Endothelial cell of umbilical vein (primary cell): Measurements from ENCODE around the gene OSBPL9. TPM values are rescaled to one million over a fixed set of nuclear protein-coding genes. Genes with fewer than 3 reads are reported as not detected.

Experiments used
- BruUV-seq: library from RNA; stranded (reverse); fragments of 400-500 nt; replicated peaks from 2 replicates; lab custom pipeline; 2021; lab: Mats Ljungman, UMichigan
- CTCF ChIA-PET: fragments of 300-600, 350-600 bp; sonication (Branson Sonifier 250); formaldehyde crosslinking; loops from one replicate; lab custom pipeline; 2021; ENCODE audit warnings: antibody characterized with exemption, inconsistent platforms; lab: Charles Lee
- POLR2A ChIA-PET: fragments of 300-600, 350-600 bp; sonication (Branson Sonifier 250); formaldehyde crosslinking; loops from one replicate; lab custom pipeline; 2021; ENCODE audit warnings: antibody characterized with exemption, inconsistent platforms; lab: Charles Lee
- DNase-seq: peaks from one replicate; pipeline ENCODE4 v3.0.0-alpha.2; 2011; ENCODE audit warnings: low read depth, low spot score
- FAIRE-seq: peaks from 2 replicates; lab custom pipeline; 2011; peaks lifted over from hg19 to GRCh38; lab: Jason Lieb, UNC
- H2AFZ ChIP-seq: 2 replicates; pipeline ENCODE4 v1.6.0; 2012; ENCODE audit warnings: low read depth, low read length, control low read depth, inconsistent platforms
- H3K27ac ChIP-seq: 2 replicates; pipeline ENCODE4 v1.5.1; 2011; ENCODE audit warnings: low read depth, mild to moderate bottlenecking, control low read depth, low read length, moderate library complexity; ENCODE audit not compliant: insufficient read depth
- H3K27me3 ChIP-seq, 2 experiments: 2 replicates each; pipeline versions ENCODE4 v1.6.0 to v1.6.1; 2011; ENCODE audit warnings: low read length in 2 of 2, mixed read lengths in 1 of 2; ENCODE audit not compliant: control insufficient read depth in 2 of 2, insufficient read depth in 2 of 2
- H3K36me3 ChIP-seq, 2 experiments: 2 replicates in 1 of 2; 3 replicates in 1 of 2; pipeline ENCODE4 v1.5.1; 2011; ENCODE audit warnings: low read length in 2 of 2, mild to moderate bottlenecking in 1 of 2, moderate library complexity in 1 of 2; ENCODE audit not compliant: control insufficient read depth in 2 of 2, insufficient read depth in 2 of 2; ENCODE audit errors: extremely low read depth in 1 of 2
- H3K4me1 ChIP-seq: 3 replicates; pipeline ENCODE4 v1.5.1; 2011; ENCODE audit warnings: mild to moderate bottlenecking, low read length; ENCODE audit not compliant: control insufficient read depth, insufficient read depth; ENCODE audit errors: extremely low read depth
- H3K4me2 ChIP-seq: 2 replicates; pipeline ENCODE4 v1.6.1; 2011; ENCODE audit warnings: low read length, control low read depth, mixed read lengths; ENCODE audit not compliant: insufficient read depth
- H3K4me3 ChIP-seq, 3 experiments: fragments of 200-600 bp in 1 of 3; sonication (generic), shearing (Covaris generic) in 1 of 3; replicated peaks in 1 of 3; 2 replicates each; pipeline ENCODE4 v1.5.1; 2011 to 2016; ENCODE audit warnings: control low read depth in 3 of 3, low read length in 3 of 3, mild to moderate bottlenecking in 2 of 3, inconsistent platforms in 1 of 3, low read depth in 1 of 3, moderate library complexity in 1 of 3; ENCODE audit not compliant: insufficient read depth in 1 of 3
- H3K79me2 ChIP-seq: 2 replicates; pipeline ENCODE4 v1.6.0; 2012; ENCODE audit warnings: low read length, inconsistent platforms; ENCODE audit not compliant: control insufficient read depth, insufficient read depth
- H3K9ac ChIP-seq: replicated peaks from 2 replicates; pipeline ENCODE3; 2011; ENCODE audit warnings: low read length, control low read depth; ENCODE audit not compliant: insufficient read depth; ENCODE audit errors: extremely low read depth
- H3K9me1 ChIP-seq: replicated peaks from 3 replicates; pipeline ENCODE4 v1.6.0; 2011; ENCODE audit warnings: mild to moderate bottlenecking, low read length; ENCODE audit not compliant: control insufficient read depth, insufficient read depth; ENCODE audit errors: extremely low read depth
- H3K9me3 ChIP-seq: replicated peaks from 2 replicates; pipeline ENCODE4 v1.5.1; 2012; ENCODE audit warnings: low read length, inconsistent platforms; ENCODE audit not compliant: control insufficient read depth, insufficient read depth
- H4K20me1 ChIP-seq: replicated peaks from 2 replicates; pipeline ENCODE3; 2011; ENCODE audit warnings: mild to moderate bottlenecking, low read length; ENCODE audit not compliant: control insufficient read depth, insufficient read depth; ENCODE audit errors: extremely low read depth
- FOS ChIP-seq: IDR thresholded peaks from 2 replicates; pipeline ENCODE4 v1.6.1; 2011; ENCODE audit warnings: mild to moderate bottlenecking, low read length, moderate library complexity, borderline replicate concordance; ENCODE audit not compliant: insufficient read depth
- JUN ChIP-seq: IDR thresholded peaks from 2 replicates; pipeline ENCODE4 v1.6.1; 2011; ENCODE audit warnings: borderline replicate concordance, low read depth; ENCODE audit not compliant: insufficient read length, insufficient read depth
- POLR2A ChIP-seq: IDR thresholded peaks from 2 replicates; pipeline ENCODE4 v1.6.1; 2012; ENCODE audit warnings: low read depth, mild to moderate bottlenecking, control low read depth, low read length
- POLR2AphosphoS5 ChIP-seq: IDR thresholded peaks from 2 replicates; pipeline ENCODE4 v1.6.1; 2012; ENCODE audit warnings: low read depth, mild to moderate bottlenecking, control low read depth, low read length, moderate library complexity; ENCODE audit not compliant: insufficient read depth
- dilution Hi-C: fragments of 300-500 bp; cut with MboI; formaldehyde crosslinking; loops from one replicate; pipeline ENCODE4 v1.15.0; 2019; ENCODE audit warnings: low sequenced_read_pairs; ENCODE audit not compliant: extremely low pct_ligation_motif_present
- intact Hi-C: fragments of 100-400 bp; cut with micrococcal nuclease; formaldehyde crosslinking; loops from one replicate; pipeline ENCODE4 v1.10.0; 2022
- polyA plus RNA-seq, 4 experiments: library from polyadenylated mRNA; depleted of rRNA in 3 of 4; stranded (reverse) in 3 of 4; unstranded in 1 of 4; fragments of >200 nt; gene quantifications; 2 replicates each; pipeline versions ENCODE4 v1.2.1 to v1.2.3, GENCODE V29; 2011 to 2012; ENCODE audit warnings: missing spikeins in 1 of 4
- total RNA-seq: library from RNA; stranded (reverse); gene quantifications from 2 replicates; pipeline ENCODE4 v1.2.3, GENCODE V29; 2021
- TF ChIP-seq, protein P1 (sequence below), 2 donors: IDR thresholded peaks; 1 replicate in 1 of 2; 2 replicates in 1 of 2; pipeline ENCODE4 v1.5.1; 2011; ENCODE audit warnings: low read length in 2 of 2, mild to moderate bottlenecking in 2 of 2, moderate library complexity in 2 of 2, control low read depth in 1 of 2, inconsistent platforms in 1 of 2, low read depth in 1 of 2; ENCODE audit not compliant: insufficient read depth in 1 of 2; ENCODE audit errors: extremely low read depth in 1 of 2

The OSBPL9 gene
- total and polyA plus RNA-seq, 2 donors (not counting 3 experiments of a cell fraction or from before 2014, with no cell fraction given), result 46.2 to 80.3 TPM

DNA sequence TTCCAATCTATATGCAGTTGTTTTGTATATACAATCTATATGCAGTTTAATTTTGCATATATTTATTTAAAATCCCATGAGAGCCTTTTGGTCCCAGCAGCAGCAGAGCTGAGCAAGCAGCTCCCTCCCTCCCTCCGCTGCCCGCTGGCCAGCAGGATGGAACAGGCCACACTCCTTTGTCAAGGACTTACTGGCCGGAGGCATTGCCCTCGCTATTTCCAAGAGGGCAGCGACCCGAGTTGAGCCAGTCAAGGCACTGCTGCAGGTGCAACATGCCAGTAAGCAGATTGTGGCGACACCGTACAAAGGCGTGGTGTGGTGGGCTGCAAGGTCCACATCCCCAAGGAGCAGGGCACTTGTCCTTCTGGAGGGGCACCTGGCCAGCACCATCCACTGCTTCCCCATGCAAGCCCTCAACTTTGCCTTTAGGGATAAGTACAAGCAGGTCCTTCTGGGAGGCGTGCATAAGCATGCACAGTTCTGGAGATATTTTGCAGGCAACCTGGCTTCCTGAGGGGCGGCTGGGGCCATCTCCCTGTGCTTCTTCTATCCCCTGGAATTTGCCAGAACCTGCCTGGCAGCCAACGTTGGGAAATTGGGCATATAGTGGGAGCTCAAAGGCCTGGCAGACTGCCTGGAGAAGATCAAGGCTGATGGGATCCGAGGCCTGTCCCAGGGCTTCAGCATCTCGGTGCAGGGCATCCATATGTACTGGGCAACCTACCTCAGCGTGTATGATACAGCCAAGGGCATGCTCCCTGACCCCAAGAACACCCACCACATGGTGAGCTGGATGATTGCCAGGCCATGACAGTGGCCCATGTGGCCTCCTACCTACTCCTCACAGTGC lies 92.2 kb downstream of the OSBPL9 start:
- no peak for DNase-seq
- ChIA-PET POLR2A (no interaction called here), CTCF (interaction anchor here (0.8 to 1.9 kb wide), 3 partner anchors 11 to 37 kb away, joined by 3 to 5 read pairs (median 5); no protein-coding TSS in a partner anchor)
- Histone ChIP-seq H4K20me1 (peaks cover 2% of the 10 kb centered on the region), H3K9me3 (no peaks in the 10 kb centered on the region), H3K79me2 (peaks cover 2% of the 10 kb centered on the region), H3K4me2 (no peak overlapping the region), H2AFZ (no peak overlapping the region), H3K36me3 (no peaks in the 10 kb centered on the region), H3K27me3 (no peaks in the 10 kb centered on the region), H3K27ac (no peak overlapping the region), H3K4me1 (no peaks in the 10 kb centered on the region), H3K9me1 (no peaks in the 10 kb centered on the region), H3K4me3 (no peak overlapping the region), H3K9ac (no peak overlapping the region)
- TF ChIP-seq, protein P1, sequence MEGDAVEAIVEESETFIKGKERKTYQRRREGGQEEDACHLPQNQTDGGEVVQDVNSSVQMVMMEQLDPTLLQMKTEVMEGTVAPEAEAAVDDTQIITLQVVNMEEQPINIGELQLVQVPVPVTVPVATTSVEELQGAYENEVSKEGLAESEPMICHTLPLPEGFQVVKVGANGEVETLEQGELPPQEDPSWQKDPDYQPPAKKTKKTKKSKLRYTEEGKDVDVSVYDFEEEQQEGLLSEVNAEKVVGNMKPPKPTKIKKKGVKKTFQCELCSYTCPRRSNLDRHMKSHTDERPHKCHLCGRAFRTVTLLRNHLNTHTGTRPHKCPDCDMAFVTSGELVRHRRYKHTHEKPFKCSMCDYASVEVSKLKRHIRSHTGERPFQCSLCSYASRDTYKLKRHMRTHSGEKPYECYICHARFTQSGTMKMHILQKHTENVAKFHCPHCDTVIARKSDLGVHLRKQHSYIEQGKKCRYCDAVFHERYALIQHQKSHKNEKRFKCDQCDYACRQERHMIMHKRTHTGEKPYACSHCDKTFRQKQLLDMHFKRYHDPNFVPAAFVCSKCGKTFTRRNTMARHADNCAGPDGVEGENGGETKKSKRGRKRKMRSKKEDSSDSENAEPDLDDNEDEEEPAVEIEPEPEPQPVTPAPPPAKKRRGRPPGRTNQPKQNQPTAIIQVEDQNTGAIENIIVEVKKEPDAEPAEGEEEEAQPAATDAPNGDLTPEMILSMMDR (IDR thresholded peaks at IDR 0.05; ENCODE audit: extremely low read depth in 1 of 2, insufficient read depth in 1 of 2, low read depth in 1 of 2, low read length in 2 of 2), result no peak
- no peak for TF ChIP-seq FOS
- TF ChIP-seq POLR2A, result no peak
- no peak for TF ChIP-seq POLR2AphosphoS5
- TF ChIP-seq JUN, result no peak
- FAIRE-seq, result no peak
- no TSS peak for BruUV-seq
- intact Hi-C loops (no loop called here), dilution Hi-C loops (no loop called here)
